ENCODE measurements around the gene APOL2.

DNA sequence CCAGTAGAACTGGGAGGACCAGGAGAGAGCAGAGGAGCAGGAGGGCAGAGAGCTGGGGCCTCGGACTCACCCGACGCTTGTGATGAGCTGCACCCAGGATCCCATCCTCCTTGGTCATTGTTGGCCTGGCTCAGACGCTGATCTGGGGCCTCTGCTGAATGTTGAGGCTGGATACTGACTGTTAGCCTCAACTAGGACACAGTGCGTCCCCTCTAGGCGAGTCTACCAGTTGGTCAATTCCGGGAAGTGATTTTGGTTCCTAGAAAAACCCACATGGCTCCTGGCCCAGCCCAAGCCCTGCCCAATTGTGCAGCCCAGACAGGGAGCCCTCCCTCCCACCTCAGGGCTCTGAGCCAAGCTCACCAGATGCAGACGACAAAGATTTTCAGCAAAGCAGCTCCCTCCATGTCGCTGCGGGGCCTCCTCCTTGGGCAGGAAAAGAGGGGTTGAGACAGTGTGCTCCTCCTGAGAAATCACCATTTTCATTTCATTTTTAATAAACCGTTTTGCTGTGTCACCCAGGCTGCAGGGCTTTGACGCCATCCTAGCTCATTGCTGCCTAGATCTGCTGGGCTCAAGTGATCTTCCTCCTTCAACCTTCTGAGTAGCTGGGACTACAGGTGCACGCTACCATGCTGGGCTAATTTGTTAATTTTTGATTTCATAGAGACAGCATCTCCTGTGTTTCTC, 37.6 kb downstream of the APOL2 start, which contains the start of gene APOL4:
- no peak for TF ChIP-seq POLR2A (IDR thresholded peaks at IDR 0.05; ENCODE audit: low read depth, low read length)
- no peak for TF ChIP-seq POLR2AphosphoS5 (IDR thresholded peaks at IDR 0.05; ENCODE audit: low read depth, low read length)
- TF ChIP-seq POU2F2 (IDR thresholded peaks at IDR 0.05; ENCODE audit: low read depth, low read length), result no peak
- no peak for TF ChIP-seq SPI1 (IDR thresholded peaks at IDR 0.05; ENCODE audit: low read depth, low read length)
- TF ChIP-seq TAF1 (IDR thresholded peaks at IDR 0.05; ENCODE audit: low read depth, low read length), result no peak
